Activated CD8-positive, alpha-beta T cell treated with anti-CD3 and anti-CD28 coated beads for 36 hours (primary cell): ENCODE data around the gene ZNF76. TPM values are rescaled to one million over a fixed set of nuclear protein-coding genes. Genes with fewer than 3 reads are reported as not detected.
"Not testable (repeated sequence)": the region's sequence is repeated elsewhere in the genome, so short reads cannot be mapped to it uniquely, and the experiment has no call there.

Experiments
- ATAC-seq: fragments of 200-7000 bp; cut with Tn5 transposase; one replicate; pipeline ENCODE4 v1.10.0; 2021; ENCODE audit warnings: mild to moderate bottlenecking, moderate library complexity
- CTCF ChIA-PET: fragments of 350-600 bp; sonication (Branson Sonifier 250); formaldehyde crosslinking; loops from one replicate; lab custom pipeline; 2021; ENCODE audit warnings: antibody characterized with exemption; lab: Charles Lee
- POLR2A ChIA-PET: fragments of 350-600 bp; sonication (Branson Sonifier 250); formaldehyde crosslinking; loops from one replicate; lab custom pipeline; 2021; ENCODE audit warnings: antibody characterized with exemption; lab: Charles Lee
- DNase-seq: peaks from one replicate; pipeline ENCODE4 v3.0.0-alpha.2; 2020
- H3K27ac Mint-ChIP-seq: one replicate; pipeline ENCODE4 v1.8.0; 2021; ENCODE audit warnings: mild to moderate bottlenecking, mixed read lengths
- H3K27me3 Mint-ChIP-seq: one replicate; pipeline ENCODE4 v1.8.0; 2021; ENCODE audit warnings: mixed read lengths
- H3K36me3 Mint-ChIP-seq: one replicate; pipeline ENCODE4 v1.8.0; 2021; ENCODE audit warnings: low read depth, mixed read lengths
- H3K4me1 Mint-ChIP-seq: one replicate; pipeline ENCODE4 v1.8.0; 2021; ENCODE audit warnings: low read depth, mixed read lengths
- H3K4me3 Mint-ChIP-seq: one replicate; pipeline ENCODE4 v1.8.0; 2021; ENCODE audit warnings: mild to moderate bottlenecking, moderate library complexity, mixed read lengths
- H3K9me3 Mint-ChIP-seq: one replicate; pipeline ENCODE4 v1.8.0; 2021; ENCODE audit warnings: mixed read lengths
- CTCF ChIP-seq: fragments of 200-600 bp; IDR thresholded peaks from one replicate; pipeline ENCODE4 v1.8.0; 2022; ENCODE audit warnings: antibody characterized with exemption, mild to moderate bottlenecking
- intact Hi-C: fragments of 100-400 bp; cut with micrococcal nuclease; formaldehyde crosslinking; loops from one replicate; pipeline ENCODE4 v1.10.0; 2022
- total RNA-seq, 2 experiments: library from RNA; stranded (reverse); gene quantifications; one replicate each; pipeline ENCODE4 v1.2.3, GENCODE V29; 2021

ZNF76 gene
- total RNA-seq, 2 experiments from 2014 or later, result 34.4 to 35.2 TPM

GRCh38 chr6:35302604-35303241, 43.2 kb downstream of the ZNF76 start:
- H3K4me1 Mint-ChIP-seq, result peaks cover 69% of the 10 kb centered on the region
- intact Hi-C loops, result no loop called here

GRCh38 chr6:35304299-35304698, 44.8 kb downstream of the ZNF76 start:
- H3K4me1 Mint-ChIP-seq, result peaks cover 76% of the 10 kb centered on the region

More at GRCh38 chr6:35302604-35303241, 43.2 kb downstream of the ZNF76 start:
- H3K4me3 Mint-ChIP-seq, result peak overlapping the region; percentile 76
- TF ChIP-seq CTCF, result no peak
- ChIA-PET CTCF (interaction anchor here (1.0 to 3.6 kb wide), 6 partner anchors 9 to 147 kb away, joined by 3 to 20 read pairs (median 4); partner anchors contain the start of gene PPARD), POLR2A (interaction anchor here (0.6 to 2.2 kb wide), 14 partner anchors 9 to 377 kb away, joined by 3 to 11 read pairs (median 4); partner anchors contain the start of genes FANCE, PPARD and RPL10A)
- ATAC-seq (peak; percentile 81), DNase-seq (peak; percentile 98)
- H3K27me3 Mint-ChIP-seq, result no peaks in the 10 kb centered on the region
- H3K27ac Mint-ChIP-seq, result peak overlapping the region; percentile 93
- no peaks in the 10 kb centered on the region for H3K9me3 Mint-ChIP-seq
- peaks cover 57% of the 10 kb centered on the region for H3K36me3 Mint-ChIP-seq

GRCh38 chr6:35305117-35305516, 45.6 kb downstream of the ZNF76 start:
- Mint-ChIP-seq H3K27ac (no peak overlapping the region), H3K4me1 (peaks cover 76% of the 10 kb centered on the region), H3K27me3 (no peaks in the 10 kb centered on the region), H3K9me3 (no peaks in the 10 kb centered on the region), H3K4me3 (no peak overlapping the region), H3K36me3 (peaks cover 61% of the 10 kb centered on the region)
- DNase-seq (peak; percentile 46), ATAC-seq (no peak)
- ChIA-PET POLR2A (interaction anchor here (0.6 kb wide), 1 partner anchor 8 kb away, joined by 4 read pairs; no protein-coding TSS in a partner anchor), CTCF (interaction anchor here (0.7 to 3.6 kb wide), 8 partner anchors 9 to 145 kb away, joined by 3 to 20 read pairs (median 4); partner anchors contain the start of gene PPARD)
- intact Hi-C loops, result no loop called here
- peak; percentile 44 for TF ChIP-seq CTCF

More at GRCh38 chr6:35304299-35304698, 44.8 kb downstream of the ZNF76 start:
- no peak for TF ChIP-seq CTCF
- POLR2A ChIA-PET, result interaction anchor here (2.2 kb wide), 2 partner anchors 24 to 27 kb away, joined by 7 to 11 read pairs; no protein-coding TSS in a partner anchor
- intact Hi-C loops, result no loop called here
- H3K4me3 Mint-ChIP-seq, result peak overlapping the region; percentile 76
- DNase-seq (no peak), ATAC-seq (no peak)
- CTCF ChIA-PET, result interaction anchor here (1.2 to 3.6 kb wide), 7 partner anchors 11 to 146 kb away, joined by 3 to 20 read pairs (median 4); partner anchors contain the start of gene PPARD
- no peaks in the 10 kb centered on the region for H3K27me3 Mint-ChIP-seq
- peak overlapping the region; percentile 93 for H3K27ac Mint-ChIP-seq
- H3K9me3 Mint-ChIP-seq, result no peaks in the 10 kb centered on the region
- H3K36me3 Mint-ChIP-seq, result peaks cover 59% of the 10 kb centered on the region

GRCh38 chr6:35307138-35307537, 47.6 kb downstream of the ZNF76 start:
- peaks cover 61% of the 10 kb centered on the region for H3K36me3 Mint-ChIP-seq
- ChIA-PET POLR2A (interaction anchor here (1.1 kb wide), 1 partner anchor 9 kb away, joined by 3 read pairs; no protein-coding TSS in a partner anchor), CTCF (interaction anchor here (1.0 kb wide), 2 partner anchors 10 to 16 kb away, joined by 3 to 4 read pairs; no protein-coding TSS in a partner anchor)
- H3K27me3 Mint-ChIP-seq, intact Hi-C loops, H3K9me3 Mint-ChIP-seq, DNase-seq, H3K4me3 Mint-ChIP-seq, ATAC-seq: not testable (repeated sequence)
- peaks cover 76% of the 10 kb centered on the region for H3K4me1 Mint-ChIP-seq
- H3K27ac Mint-ChIP-seq, result peak overlapping the region; percentile 32

GRCh38 chr6:35308543-35308942, 49.0 kb downstream of the ZNF76 start:
- CTCF ChIA-PET, result interaction anchor here (2.1 to 4.5 kb wide), 4 partner anchors 12 to 141 kb away, joined by 10 to 36 read pairs (median 27); partner anchors contain the start of genes DEF6 and PPARD
- H3K36me3 Mint-ChIP-seq, result peaks cover 65% of the 10 kb centered on the region
- DNase-seq, H3K9me3 Mint-ChIP-seq, H3K27me3 Mint-ChIP-seq, ATAC-seq, H3K27ac Mint-ChIP-seq, H3K4me3 Mint-ChIP-seq, intact Hi-C loops: not testable (repeated sequence)
- H3K4me1 Mint-ChIP-seq, result peaks cover 75% of the 10 kb centered on the region
- POLR2A ChIA-PET, result interaction anchor here (0.6 to 2.7 kb wide), 5 partner anchors 11 to 165 kb away, joined by 3 to 7 read pairs (median 4); partner anchors contain the start of gene DEF6
